Coronary artery (tissue), 2 donors: ENCODE measurements around the gene SLC10A7.

Experiments
- DNase-seq: peaks from one replicate; pipeline ENCODE4 v3.0.0-alpha.2; 2017; ENCODE audit warnings: low spot score
- H3K27ac ChIP-seq, 2 donors: fragments of 200-600 bp; sonication (generic); one replicate each; pipeline ENCODE4 v1.5.1; 2016 to 2019
- H3K4me3 ChIP-seq: fragments of 200-600 bp; sonication (generic); 2 replicates; pipeline ENCODE4 v1.5.1; 2016; ENCODE audit warnings: mild to moderate bottlenecking, moderate library complexity
- TF ChIP-seq, protein P1 (sequence below): fragments of 200-600 bp; sonication (generic); IDR thresholded peaks from one replicate; pipeline ENCODE4 v1.5.1; 2019; ENCODE audit warnings: antibody characterized with exemption

Gene SLC10A7

GRCh38 chr4:146349306-146349705 lies 172.4 kb downstream of the SLC10A7 start:
- TF ChIP-seq, protein P1, sequence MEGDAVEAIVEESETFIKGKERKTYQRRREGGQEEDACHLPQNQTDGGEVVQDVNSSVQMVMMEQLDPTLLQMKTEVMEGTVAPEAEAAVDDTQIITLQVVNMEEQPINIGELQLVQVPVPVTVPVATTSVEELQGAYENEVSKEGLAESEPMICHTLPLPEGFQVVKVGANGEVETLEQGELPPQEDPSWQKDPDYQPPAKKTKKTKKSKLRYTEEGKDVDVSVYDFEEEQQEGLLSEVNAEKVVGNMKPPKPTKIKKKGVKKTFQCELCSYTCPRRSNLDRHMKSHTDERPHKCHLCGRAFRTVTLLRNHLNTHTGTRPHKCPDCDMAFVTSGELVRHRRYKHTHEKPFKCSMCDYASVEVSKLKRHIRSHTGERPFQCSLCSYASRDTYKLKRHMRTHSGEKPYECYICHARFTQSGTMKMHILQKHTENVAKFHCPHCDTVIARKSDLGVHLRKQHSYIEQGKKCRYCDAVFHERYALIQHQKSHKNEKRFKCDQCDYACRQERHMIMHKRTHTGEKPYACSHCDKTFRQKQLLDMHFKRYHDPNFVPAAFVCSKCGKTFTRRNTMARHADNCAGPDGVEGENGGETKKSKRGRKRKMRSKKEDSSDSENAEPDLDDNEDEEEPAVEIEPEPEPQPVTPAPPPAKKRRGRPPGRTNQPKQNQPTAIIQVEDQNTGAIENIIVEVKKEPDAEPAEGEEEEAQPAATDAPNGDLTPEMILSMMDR: no peak
- H3K4me3 ChIP-seq: no peak overlapping the region
- H3K27ac ChIP-seq: no peak overlapping the region
- no peak for DNase-seq

- Histone ChIP-seq H3K27ac (no peak overlapping the region), H3K4me3 (no peak overlapping the region)
- DNase-seq: no peak
- TF ChIP-seq, protein P1: no peak
Measured at GRCh38 chr4:146347822-146348221, 173.9 kb downstream of the SLC10A7 start.

GRCh38 chr4:146346276-146346675 lies 175.5 kb downstream of the SLC10A7 start:
- no peak for DNase-seq
- Histone ChIP-seq H3K27ac (no peak overlapping the region), H3K4me3 (no peak overlapping the region)
- TF ChIP-seq, protein P1: no peak

DNA sequence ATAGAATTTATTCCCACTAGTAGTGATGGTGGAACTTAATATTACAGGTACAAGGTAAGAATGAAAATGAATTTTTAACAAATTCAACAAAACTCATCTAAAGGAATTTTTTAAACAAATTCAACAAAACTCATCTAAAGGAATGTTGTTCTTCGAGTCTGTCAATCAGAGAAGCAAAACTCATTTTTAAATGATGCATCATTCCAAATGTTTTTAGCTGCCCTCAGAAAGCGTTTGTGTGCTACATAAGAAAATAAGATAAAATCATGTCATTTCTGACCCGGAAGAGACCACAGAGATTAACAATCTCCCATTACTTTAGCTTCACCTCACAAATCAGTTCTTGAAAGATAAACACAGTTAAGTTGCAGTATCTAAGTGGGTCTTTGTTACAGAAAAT lies 178.0 kb downstream of the SLC10A7 start:
- Histone ChIP-seq H3K4me3 (no peak overlapping the region), H3K27ac (no peak overlapping the region)
- TF ChIP-seq, protein P1: no peak
- DNase-seq: no peak

GRCh38 chr4:146343199-146343598 lies 178.5 kb downstream of the SLC10A7 start:
- DNase-seq: no peak
- TF ChIP-seq, protein P1: no peak
- H3K4me3 ChIP-seq: no peak overlapping the region
- H3K27ac ChIP-seq: no peak overlapping the region

- no peak for DNase-seq
- Histone ChIP-seq H3K27ac (no peak overlapping the region), H3K4me3 (no peak overlapping the region)
- TF ChIP-seq, protein P1: peak; percentile 29
Measured at GRCh38 chr4:146342600-146343192, 179.0 kb downstream of the SLC10A7 start.

- Histone ChIP-seq H3K4me3 (no peak overlapping the region), H3K27ac (no peak overlapping the region)
- DNase-seq: no peak
- TF ChIP-seq, protein P1: peak; percentile 28
Measured at GRCh38 chr4:146340798-146341197, 180.9 kb downstream of the SLC10A7 start.
